ENCODE data around the gene HIVEP3. TPM values are rescaled to one million over a fixed set of nuclear protein-coding genes. Genes with fewer than 3 reads are reported as not detected.
A peak's percentile ranks its signal among the peaks of the same experiment; 100 is the strongest.

The HIVEP3 gene
- total RNA-seq, 4 donors from 2014 or later = 5.3 to 17.3 (median 9.1) TPM

GRCh38 chr1:41476807-41477361, 441.8 kb downstream of the HIVEP3 start:
- TF ChIP-seq CTCF (IDR thresholded peaks at IDR 0.05) (no peak), POLR2A (IDR thresholded peaks at IDR 0.05) (no peak)
- H3K4me3 ChIP-seq (ENCODE audit: low read depth, poor library complexity, severe bottlenecking) = no peak overlapping the region
- intact Hi-C loops (cut with DNase I; ENCODE audit: low total_unique reads) = no loop called here
- 40 to 46% methylated on average over 11 of the region's 11 CpGs for WGBS, 2 donors
- DNase-seq (ENCODE audit: low spot score in 2 of 2) = peak in 1 of 2 donors; percentile 85

GRCh38 chr1:41475859-41476567, 442.7 kb downstream of the HIVEP3 start:
- TF ChIP-seq POLR2A (IDR thresholded peaks at IDR 0.05) (no peak), CTCF (IDR thresholded peaks at IDR 0.05) (no peak)
- WGBS, 2 donors = 32 to 42% methylated on average over 8 of the region's 8 CpGs
- DNase-seq (ENCODE audit: low spot score in 2 of 2) = no peak
- H3K4me3 ChIP-seq (ENCODE audit: low read depth, poor library complexity, severe bottlenecking) = no peak overlapping the region
- intact Hi-C loops (cut with DNase I; ENCODE audit: low total_unique reads) = no loop called here

GRCh38 chr1:41475346-41475745, 443.4 kb downstream of the HIVEP3 start:
- intact Hi-C loops (cut with DNase I; ENCODE audit: low total_unique reads) = no loop called here
- WGBS, 2 donors = 65 to 78% methylated on average over 4 of the region's 4 CpGs

GRCh38 chr1:41474490-41475271, 444.0 kb downstream of the HIVEP3 start:
- no peak for TF ChIP-seq CTCF (IDR thresholded peaks at IDR 0.05)
- TF ChIP-seq POLR2A (IDR thresholded peaks at IDR 0.05) = no peak
- peak in 1 of 2 donors; percentile 90 for DNase-seq (ENCODE audit: low spot score in 2 of 2)
- H3K4me3 ChIP-seq (ENCODE audit: low read depth, poor library complexity, severe bottlenecking) = no peak overlapping the region
- WGBS, 2 donors = 17 to 29% methylated on average over 16 to 17 of the region's 17 CpGs
- intact Hi-C loops (cut with DNase I; ENCODE audit: low total_unique reads) = no loop called here

More at GRCh38 chr1:41475346-41475745, 443.4 kb downstream of the HIVEP3 start:
- no peak for DNase-seq (ENCODE audit: low spot score in 2 of 2)
- TF ChIP-seq POLR2A (IDR thresholded peaks at IDR 0.05) = no peak
- TF ChIP-seq CTCF (IDR thresholded peaks at IDR 0.05) = no peak
- H3K4me3 ChIP-seq (ENCODE audit: low read depth, poor library complexity, severe bottlenecking) = no peak overlapping the region

GRCh38 chr1:41473738-41474362, 444.9 kb downstream of the HIVEP3 start:
- no peak overlapping the region for H3K4me3 ChIP-seq (ENCODE audit: low read depth, poor library complexity, severe bottlenecking)
- DNase-seq (ENCODE audit: low spot score in 2 of 2) = peak in 1 of 2 donors; percentile 80
- WGBS, 2 donors = 67 to 72% methylated on average over 6 of the region's 6 CpGs
- TF ChIP-seq POLR2A (IDR thresholded peaks at IDR 0.05) (no peak), CTCF (IDR thresholded peaks at IDR 0.05) (no peak)
- intact Hi-C loops (cut with DNase I; ENCODE audit: low total_unique reads) = no loop called here

Measured in lower leg skin (tissue), 4 donors.